ENCODE results near the gene HIPK3. TPM values are rescaled to one million over a fixed set of nuclear protein-coding genes. Genes with fewer than 3 reads are reported as not detected.

The HIPK3 gene
- total and polyA plus RNA-seq, 2 donors (not counting 3 experiments of a cell fraction or from before 2014, with no cell fraction given) = 13.3 to 36.1 TPM

DNA sequence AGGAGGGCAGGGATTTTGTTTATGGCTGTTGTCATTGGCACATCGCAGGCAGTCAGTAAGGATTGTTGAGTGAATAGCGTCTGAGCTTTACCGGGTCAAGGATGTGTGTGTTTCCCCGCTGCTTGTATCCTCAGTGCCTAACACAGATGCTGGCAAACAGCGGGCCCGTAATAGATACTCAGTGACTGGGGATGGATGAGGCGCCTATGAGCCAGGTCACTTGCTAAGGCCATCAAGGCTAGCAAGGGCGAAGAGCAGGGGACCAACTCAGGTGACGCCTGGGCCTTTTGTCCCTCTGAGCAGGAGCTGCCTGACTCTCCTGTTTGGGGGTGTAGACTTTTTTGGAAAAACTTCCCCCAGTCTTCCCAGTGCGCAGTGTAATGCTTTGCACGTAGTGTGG lies 118.1 kb downstream of the HIPK3 start:
- CTCF ChIA-PET = interaction anchor here (1.4 kb wide), 3 partner anchors 12 to 367 kb away, joined by 4 to 7 read pairs (median 6); no protein-coding TSS in a partner anchor
- TF ChIP-seq POLR2AphosphoS5 (IDR thresholded peaks at IDR 0.05; ENCODE audit: insufficient read depth, low read depth, low read length) (no peak), POLR2A (IDR thresholded peaks at IDR 0.05; ENCODE audit: low read depth, low read length) (no peak), MYC (IDR thresholded peaks at IDR 0.05; ENCODE audit: low read depth, low read length) (no peak), EZH2 (IDR thresholded peaks at IDR 0.05; ENCODE audit: borderline replicate concordance, low read depth, low read length, severe bottlenecking) (no peak), GATA2 (IDR thresholded peaks at IDR 0.05; ENCODE audit: insufficient read depth, insufficient read length, low read depth, low read length) (no peak), JUN (IDR thresholded peaks at IDR 0.05; ENCODE audit: borderline replicate concordance, insufficient read depth, insufficient read length, low read depth) (no peak)
- TF ChIP-seq, protein P1, sequence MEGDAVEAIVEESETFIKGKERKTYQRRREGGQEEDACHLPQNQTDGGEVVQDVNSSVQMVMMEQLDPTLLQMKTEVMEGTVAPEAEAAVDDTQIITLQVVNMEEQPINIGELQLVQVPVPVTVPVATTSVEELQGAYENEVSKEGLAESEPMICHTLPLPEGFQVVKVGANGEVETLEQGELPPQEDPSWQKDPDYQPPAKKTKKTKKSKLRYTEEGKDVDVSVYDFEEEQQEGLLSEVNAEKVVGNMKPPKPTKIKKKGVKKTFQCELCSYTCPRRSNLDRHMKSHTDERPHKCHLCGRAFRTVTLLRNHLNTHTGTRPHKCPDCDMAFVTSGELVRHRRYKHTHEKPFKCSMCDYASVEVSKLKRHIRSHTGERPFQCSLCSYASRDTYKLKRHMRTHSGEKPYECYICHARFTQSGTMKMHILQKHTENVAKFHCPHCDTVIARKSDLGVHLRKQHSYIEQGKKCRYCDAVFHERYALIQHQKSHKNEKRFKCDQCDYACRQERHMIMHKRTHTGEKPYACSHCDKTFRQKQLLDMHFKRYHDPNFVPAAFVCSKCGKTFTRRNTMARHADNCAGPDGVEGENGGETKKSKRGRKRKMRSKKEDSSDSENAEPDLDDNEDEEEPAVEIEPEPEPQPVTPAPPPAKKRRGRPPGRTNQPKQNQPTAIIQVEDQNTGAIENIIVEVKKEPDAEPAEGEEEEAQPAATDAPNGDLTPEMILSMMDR (IDR thresholded peaks at IDR 0.05; ENCODE audit: extremely low read depth in 1 of 2, insufficient read depth in 1 of 2, low read depth in 1 of 2, low read length in 2 of 2) = no peak
- Histone ChIP-seq H2AFZ (ENCODE audit: low read depth, low read length) (peak overlapping the region; percentile 79), H3K36me3 (ENCODE audit: control insufficient read depth in 2 of 2, extremely low read depth in 1 of 2, insufficient read depth in 2 of 2, low read length in 2 of 2) (no peaks in the 10 kb centered on the region), H3K9ac (replicated peaks; ENCODE audit: extremely low read depth, insufficient read depth, low read length) (no peak overlapping the region), H3K27me3 (ENCODE audit: control insufficient read depth in 2 of 2, insufficient read depth in 2 of 2, low read length in 2 of 2) (no peaks in the 10 kb centered on the region), H3K27ac (ENCODE audit: insufficient read depth, low read depth, low read length) (peak overlapping the region; percentile 70), H3K79me2 (ENCODE audit: control insufficient read depth, insufficient read depth, low read length) (peaks cover 38% of the 10 kb centered on the region), H3K9me3 (replicated peaks; ENCODE audit: control insufficient read depth, insufficient read depth, low read length) (no peaks in the 10 kb centered on the region), H3K4me2 (ENCODE audit: insufficient read depth, low read length) (peak overlapping the region; percentile 81), H3K9me1 (replicated peaks; ENCODE audit: control insufficient read depth, extremely low read depth, insufficient read depth, low read length) (no peaks in the 10 kb centered on the region), H4K20me1 (replicated peaks; ENCODE audit: control insufficient read depth, extremely low read depth, insufficient read depth, low read length) (no peaks in the 10 kb centered on the region), H3K4me1 (ENCODE audit: control insufficient read depth, extremely low read depth, insufficient read depth, low read length) (peaks cover 58% of the 10 kb centered on the region), H3K4me3 (replicated peaks in 1 of 3; ENCODE audit: insufficient read depth in 1 of 3, low read depth in 1 of 3, low read length in 3 of 3) (peak overlapping the region in 2 of 3 experiments; percentile 68 to 79)
- FAIRE-seq = no peak
- POLR2A ChIA-PET = interaction anchor here (0.6 kb wide), 1 partner anchor 567 kb away, joined by 4 read pairs; no protein-coding TSS in a partner anchor
- intact Hi-C loops (cut with micrococcal nuclease) = loop anchor here (5.0 kb wide), 1 partner anchor 167 kb away; no protein-coding TSS in a partner anchor
- no TSS peak for BruUV-seq (replicated peaks)
- DNase-seq (ENCODE audit: low read depth, low spot score) = no peak
- dilution Hi-C loops (cut with MboI; ENCODE audit: extremely low pct_ligation_motif_present, low sequenced_read_pairs) = no loop called here
